ENCODE data around the gene DCDC1.

DNA sequence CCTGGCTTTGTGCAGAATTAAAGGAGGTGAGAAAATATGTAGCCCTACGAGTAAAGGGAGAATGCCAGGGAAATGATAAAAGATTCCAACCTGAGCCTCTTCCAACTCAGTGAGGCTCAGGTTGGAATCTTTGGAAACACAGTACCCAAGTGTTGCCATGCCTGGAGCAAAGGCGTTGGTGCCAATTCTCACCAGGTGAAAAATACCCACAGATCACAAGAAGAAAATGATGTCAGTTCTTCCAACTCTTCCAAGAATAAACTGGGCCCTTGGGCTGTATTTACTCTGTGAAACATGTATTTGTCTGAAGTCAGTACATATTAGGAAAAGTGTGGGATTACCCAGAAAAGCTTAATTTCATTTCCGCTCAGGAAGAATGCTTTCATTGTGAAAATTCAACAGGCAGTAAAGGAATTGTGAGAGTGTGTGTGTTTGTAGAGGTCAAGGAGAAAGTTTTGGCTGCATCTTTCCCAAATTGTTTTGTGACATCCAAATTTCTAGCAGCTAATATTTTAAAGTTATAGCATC lies 548.0 kb downstream of the DCDC1 start:
- TF ChIP-seq, protein P1, sequence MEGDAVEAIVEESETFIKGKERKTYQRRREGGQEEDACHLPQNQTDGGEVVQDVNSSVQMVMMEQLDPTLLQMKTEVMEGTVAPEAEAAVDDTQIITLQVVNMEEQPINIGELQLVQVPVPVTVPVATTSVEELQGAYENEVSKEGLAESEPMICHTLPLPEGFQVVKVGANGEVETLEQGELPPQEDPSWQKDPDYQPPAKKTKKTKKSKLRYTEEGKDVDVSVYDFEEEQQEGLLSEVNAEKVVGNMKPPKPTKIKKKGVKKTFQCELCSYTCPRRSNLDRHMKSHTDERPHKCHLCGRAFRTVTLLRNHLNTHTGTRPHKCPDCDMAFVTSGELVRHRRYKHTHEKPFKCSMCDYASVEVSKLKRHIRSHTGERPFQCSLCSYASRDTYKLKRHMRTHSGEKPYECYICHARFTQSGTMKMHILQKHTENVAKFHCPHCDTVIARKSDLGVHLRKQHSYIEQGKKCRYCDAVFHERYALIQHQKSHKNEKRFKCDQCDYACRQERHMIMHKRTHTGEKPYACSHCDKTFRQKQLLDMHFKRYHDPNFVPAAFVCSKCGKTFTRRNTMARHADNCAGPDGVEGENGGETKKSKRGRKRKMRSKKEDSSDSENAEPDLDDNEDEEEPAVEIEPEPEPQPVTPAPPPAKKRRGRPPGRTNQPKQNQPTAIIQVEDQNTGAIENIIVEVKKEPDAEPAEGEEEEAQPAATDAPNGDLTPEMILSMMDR (IDR thresholded peaks at IDR 0.05; ENCODE audit: low read depth, low read length): no peak
- no peak for TF ChIP-seq EZH2phosphoT487 (IDR thresholded peaks at IDR 0.05; ENCODE audit: low read depth)
